GM12878 (cell line): ENCODE data around the gene AKAP13. TPM values are rescaled to one million over a fixed set of nuclear protein-coding genes. Genes with fewer than 3 reads are reported as not detected.

Experiments
- ATAC-seq: fragments of 200-7000 bp; cut with Tn5 transposase; 3 replicates; pipeline ENCODE4 v1.9.1; 2020; ENCODE audit warnings: mild to moderate bottlenecking, moderate library complexity
- BruUV-seq: library from RNA; stranded (reverse); fragments of 400-500 nt; replicated peaks from 2 replicates; lab custom pipeline; 2021; lab: Mats Ljungman, UMichigan
- CTCF ChIA-PET: fragments of 300-600 bp; sonication (Branson Sonifier 250); formaldehyde crosslinking; extraction: SDS; loops from one replicate; lab custom pipeline; 2021; ENCODE audit warnings: inconsistent platforms; lab: Yijun Ruan, JAX
- POLR2A ChIA-PET: fragments of 350-600 bp; formaldehyde crosslinking; extraction: SDS; loops from one replicate; lab custom pipeline; 2021; ENCODE audit warnings: inconsistent platforms; lab: Charles Lee
- RAD21 ChIA-PET: fragments of 300-600 bp; sonication (Branson Sonifier 250); formaldehyde crosslinking; loops from one replicate; lab custom pipeline; 2023; ENCODE audit warnings: antibody characterized with exemption; ENCODE audit not compliant: unreplicated experiment; lab: Charles Lee
- SMC1A ChIA-PET: fragments of 300-600 bp; sonication (Branson Sonifier 250); formaldehyde crosslinking; loops from one replicate; lab custom pipeline; 2023; ENCODE audit not compliant: unreplicated experiment, uncharacterized antibody; lab: Charles Lee
- DNase-seq: peaks from one replicate; pipeline ENCODE4 v3.0.0-alpha.2; 2011; ENCODE audit warnings: low read depth, low spot score
- FAIRE-seq: peaks from 3 replicates; lab custom pipeline; 2011; peaks lifted over from hg19 to GRCh38; lab: Jason Lieb, UNC
- H2AFZ ChIP-seq: 2 replicates; pipeline ENCODE4 v1.6.0; 2011; ENCODE audit warnings: low read depth, low read length, control low read depth; ENCODE audit not compliant: control insufficient read depth
- H3K27ac ChIP-seq: 2 replicates; pipeline ENCODE4 v1.5.1; 2011; ENCODE audit warnings: control low read depth; ENCODE audit not compliant: control insufficient read depth, insufficient read depth
- H3K27me3 ChIP-seq, 2 experiments: replicated peaks in 1 of 2; 2 replicates each; pipeline versions ENCODE4 v1.6.0 to v1.6.1; 2011; ENCODE audit warnings: low read length in 1 of 2; ENCODE audit not compliant: control insufficient read depth in 2 of 2, insufficient read depth in 2 of 2
- H3K36me3 ChIP-seq, 2 experiments: 2 replicates each; pipeline ENCODE4 v1.5.1; 2011; ENCODE audit warnings: low read length in 1 of 2; ENCODE audit not compliant: control insufficient read depth in 2 of 2, insufficient read depth in 2 of 2
- H3K4me1 ChIP-seq: 2 replicates; pipeline ENCODE4 v1.6.1; 2011; ENCODE audit warnings: mild to moderate bottlenecking, low read length, moderate library complexity, mixed read lengths; ENCODE audit not compliant: control insufficient read depth, insufficient read depth
- H3K4me2 ChIP-seq: 2 replicates; pipeline ENCODE4 v1.6.0; 2011; ENCODE audit warnings: control low read depth; ENCODE audit not compliant: control insufficient read depth, insufficient read depth
- H3K4me3 ChIP-seq: fragments of 200-600 bp; sonication (generic); 2 replicates; pipeline ENCODE4 v1.5.1; 2016
- H3K79me2 ChIP-seq: 2 replicates; pipeline ENCODE4 v1.6.0; 2011; ENCODE audit warnings: low read length; ENCODE audit not compliant: control insufficient read depth, insufficient read depth
- H3K9ac ChIP-seq: 2 replicates; pipeline ENCODE4 v1.8.0; 2011; ENCODE audit warnings: low read length, control low read depth, mixed read lengths; ENCODE audit not compliant: control insufficient read depth, insufficient read depth
- H3K9me3 ChIP-seq: replicated peaks from 3 replicates; pipeline ENCODE4 v1.5.1; 2011; ENCODE audit warnings: mild to moderate bottlenecking, low read length; ENCODE audit not compliant: control insufficient read depth, insufficient read depth
- H4K20me1 ChIP-seq: 2 replicates; pipeline ENCODE4 v1.6.0; 2011; ENCODE audit not compliant: control insufficient read depth, insufficient read depth
- JUNB ChIP-seq: IDR thresholded peaks from 2 replicates; pipeline ENCODE4 v1.6.1; 2016; ENCODE audit warnings: antibody characterized with exemption, mild to moderate bottlenecking
- SREBF1 ChIP-seq: IDR thresholded peaks from 2 replicates; pipeline ENCODE4 v1.6.1; 2012; ENCODE audit warnings: mild to moderate bottlenecking, low read length
- TBL1XR1 ChIP-seq: IDR thresholded peaks from 2 replicates; pipeline ENCODE4 v1.6.1; 2012; ENCODE audit warnings: low read depth, low read length, improper control_type of control experiment
- ZZZ3 ChIP-seq: IDR thresholded peaks from 2 replicates; pipeline ENCODE4 v1.6.1; 2011; ENCODE audit warnings: low read depth; ENCODE audit not compliant: control insufficient read depth, insufficient read length
- WGBS: methylation state at CpG from one replicate; pipeline ENCODE4 v1.1.6; 2016; ENCODE audit warnings: low lambda C conversion rate; ENCODE audit not compliant: insufficient replicate concordance, insufficient coverage; ENCODE audit errors: missing lambda C conversion rate; 5-methylcytosine and 5-hydroxymethylcytosine counted together
- in situ Hi-C: fragments of 300-500 bp; cut with MboI; formaldehyde crosslinking; loops from 9 replicates; pipeline ENCODE4 v1.14.3; 2018; ENCODE audit warnings: mixed read lengths
- intact Hi-C: fragments of 100-400 bp; cut with micrococcal nuclease; formaldehyde crosslinking; loops from one replicate; pipeline ENCODE4 v1.14.2; 2022; ENCODE audit not compliant: unreplicated experiment
- polyA plus RNA-seq, 11 experiments: library from polyadenylated mRNA; depleted of rRNA in 4 of 11; unstranded in 6 of 11; stranded (reverse) in 5 of 11; fragments of >200 nt; fragmentation: Nextera tagmentation in 4 of 11; fragmentation: Illumina TruSeq in 1 of 11; extraction: Ambion mirVana in 4 of 11; extraction: Trizol in 1 of 11; gene quantifications; 1 replicate in 1 of 11; 2 replicates in 10 of 11; pipeline versions ENCODE4 v1.2.1 to v1.2.3, GENCODE V29; 2011 to 2016; ENCODE audit warnings: inconsistent platforms in 2 of 11, missing spikeins in 2 of 11, low read depth in 1 of 11
- total RNA-seq, 4 experiments: library from RNA; depleted of rRNA in 3 of 4; stranded (reverse); fragments of >200 nt in 3 of 4; fragmentation: Illumina TruSeq in 1 of 4; extraction: Trizol in 1 of 4; gene quantifications; 2 replicates each; pipeline versions ENCODE4 v1.2.1 to v1.2.3, GENCODE V29; 2013 to 2021
- TF ChIP-seq, protein P1 (sequence below): fragments of 150-350 bp; IDR thresholded peaks from 2 replicates; pipeline ENCODE4 v1.6.1; 2014; ENCODE audit warnings: mild to moderate bottlenecking, low read depth, low read length
- TF ChIP-seq, protein P2 (sequence below): fragments of 450-650 bp; IDR thresholded peaks from 2 replicates; pipeline ENCODE4 v1.6.1; 2017; ENCODE audit warnings: mild to moderate bottlenecking

Gene AKAP13
- total and polyA plus RNA-seq, 10 of the 15 experiments (the other 5 are each of a cell fraction or from before 2014, with no cell fraction given): 14.4 to 74.9 (median 55.1) TPM

- no peaks in the 10 kb centered on the region for H3K79me2 ChIP-seq
- H3K4me1 ChIP-seq: no peaks in the 10 kb centered on the region
- no peaks in the 10 kb centered on the region for H3K9me3 ChIP-seq
- no TSS peak for BruUV-seq
- no peak overlapping the region for H2AFZ ChIP-seq
- CTCF ChIA-PET: interaction anchor here (1.3 to 1.7 kb wide), 2 partner anchors 9 to 78 kb away, joined by 4 read pairs; no protein-coding TSS in a partner anchor
- intact Hi-C loops: no loop called here
- FAIRE-seq (no peak), DNase-seq (no peak), ATAC-seq (no peak)
- no peak overlapping the region for H3K4me2 ChIP-seq
- WGBS: 98% methylated on average over 4 of the region's 4 CpGs
- H3K27me3 ChIP-seq: no peaks in the 10 kb centered on the region; a peak in 2 of 4 replicates
- H3K9ac ChIP-seq: no peak overlapping the region
- RAD21 ChIA-PET: no interaction called here
- H4K20me1 ChIP-seq: no peaks in the 10 kb centered on the region
- TF ChIP-seq ZZZ3: no peak
- TF ChIP-seq, all 136 proteins: peak for 0
- ChIA-PET SMC1A (no interaction called here), POLR2A (interaction anchor here (1.3 kb wide), 1 partner anchor 12 kb away, joined by 3 read pairs; no protein-coding TSS in a partner anchor)
- Histone ChIP-seq H3K4me3 (no peak overlapping the region), H3K36me3 (no peaks in the 10 kb centered on the region), H3K27ac (no peak overlapping the region)
- in situ Hi-C loops: no loop called here
Observed at GRCh38 chr15:85374831-85375230, 5.6 kb upstream of the AKAP13 start.

DNA sequence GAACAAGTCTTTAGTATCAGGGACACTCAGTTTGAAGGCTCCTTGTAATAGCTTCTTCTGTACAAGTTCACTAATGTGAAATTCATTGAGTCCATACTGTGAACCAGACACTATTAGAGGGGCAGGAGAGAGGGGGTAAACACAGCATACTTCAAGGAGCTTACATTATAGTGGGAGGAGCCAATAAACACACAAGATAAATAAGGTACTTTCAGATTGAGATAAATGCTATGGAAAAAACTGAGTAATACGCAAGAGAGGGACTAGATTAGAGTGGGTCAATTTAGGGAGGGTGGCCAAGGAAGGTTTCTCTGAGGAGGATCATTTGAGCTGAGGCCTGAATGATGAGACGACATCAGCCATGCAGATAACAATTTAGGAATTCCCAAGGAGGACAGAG lies 3.1 kb upstream of the AKAP13 start:
- ChIA-PET POLR2A (no interaction called here), SMC1A (interaction anchor here (1.4 to 6.9 kb wide), 3 partner anchors 9 to 58 kb away, joined by 3 to 70 read pairs (median 4); no protein-coding TSS in a partner anchor), CTCF (interaction anchor here (0.9 to 1.5 kb wide), 2 partner anchors 8 to 11 kb away, joined by 3 read pairs; no protein-coding TSS in a partner anchor), RAD21 (interaction anchor here (1.0 to 8.2 kb wide), 4 partner anchors 10 to 36 kb away, joined by 3 to 121 read pairs (median 4); no protein-coding TSS in a partner anchor)
- no peaks in the 10 kb centered on the region for H3K4me1 ChIP-seq
- H2AFZ ChIP-seq: no peak overlapping the region
- no peak overlapping the region for H3K9ac ChIP-seq
- BruUV-seq: no TSS peak
- FAIRE-seq: no peak
- 87% methylated on average over 2 of the region's 2 CpGs for WGBS
- in situ Hi-C loops: no loop called here
- intact Hi-C loops: no loop called here
- H3K27ac ChIP-seq: no peak overlapping the region
- H3K36me3 ChIP-seq: no peaks in the 10 kb centered on the region
- peaks cover 14% of the 10 kb centered on the region for H3K79me2 ChIP-seq
- H3K4me2 ChIP-seq: no peak overlapping the region
- TF ChIP-seq, protein P1, sequence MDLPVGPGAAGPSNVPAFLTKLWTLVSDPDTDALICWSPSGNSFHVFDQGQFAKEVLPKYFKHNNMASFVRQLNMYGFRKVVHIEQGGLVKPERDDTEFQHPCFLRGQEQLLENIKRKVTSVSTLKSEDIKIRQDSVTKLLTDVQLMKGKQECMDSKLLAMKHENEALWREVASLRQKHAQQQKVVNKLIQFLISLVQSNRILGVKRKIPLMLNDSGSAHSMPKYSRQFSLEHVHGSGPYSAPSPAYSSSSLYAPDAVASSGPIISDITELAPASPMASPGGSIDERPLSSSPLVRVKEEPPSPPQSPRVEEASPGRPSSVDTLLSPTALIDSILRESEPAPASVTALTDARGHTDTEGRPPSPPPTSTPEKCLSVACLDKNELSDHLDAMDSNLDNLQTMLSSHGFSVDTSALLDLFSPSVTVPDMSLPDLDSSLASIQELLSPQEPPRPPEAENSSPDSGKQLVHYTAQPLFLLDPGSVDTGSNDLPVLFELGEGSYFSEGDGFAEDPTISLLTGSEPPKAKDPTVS: no peak
- TF ChIP-seq JUNB (no peak), TBL1XR1 (no peak), SREBF1 (no peak)
- TF ChIP-seq, protein P2, sequence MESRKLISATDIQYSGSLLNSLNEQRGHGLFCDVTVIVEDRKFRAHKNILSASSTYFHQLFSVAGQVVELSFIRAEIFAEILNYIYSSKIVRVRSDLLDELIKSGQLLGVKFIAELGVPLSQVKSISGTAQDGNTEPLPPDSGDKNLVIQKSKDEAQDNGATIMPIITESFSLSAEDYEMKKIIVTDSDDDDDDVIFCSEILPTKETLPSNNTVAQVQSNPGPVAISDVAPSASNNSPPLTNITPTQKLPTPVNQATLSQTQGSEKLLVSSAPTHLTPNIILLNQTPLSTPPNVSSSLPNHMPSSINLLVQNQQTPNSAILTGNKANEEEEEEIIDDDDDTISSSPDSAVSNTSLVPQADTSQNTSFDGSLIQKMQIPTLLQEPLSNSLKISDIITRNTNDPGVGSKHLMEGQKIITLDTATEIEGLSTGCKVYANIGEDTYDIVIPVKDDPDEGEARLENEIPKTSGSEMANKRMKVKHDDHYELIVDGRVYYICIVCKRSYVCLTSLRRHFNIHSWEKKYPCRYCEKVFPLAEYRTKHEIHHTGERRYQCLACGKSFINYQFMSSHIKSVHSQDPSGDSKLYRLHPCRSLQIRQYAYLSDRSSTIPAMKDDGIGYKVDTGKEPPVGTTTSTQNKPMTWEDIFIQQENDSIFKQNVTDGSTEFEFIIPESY: no peak
- no peaks in the 10 kb centered on the region for H4K20me1 ChIP-seq
- H3K9me3 ChIP-seq: no peaks in the 10 kb centered on the region
- no peak for ATAC-seq
- no peak overlapping the region for H3K4me3 ChIP-seq
- no peaks in the 10 kb centered on the region; a peak in 2 of 4 replicates for H3K27me3 ChIP-seq
- DNase-seq: no peak
